Measurements from ENCODE around the gene ITGB3BP. TPM values are rescaled to one million over a fixed set of nuclear protein-coding genes. Genes with fewer than 3 reads are reported as not detected.

Gene ITGB3BP
- total and polyA plus RNA-seq, 2 of the 8 experiments (the other 6 are each of a cell fraction or from before 2014, with no cell fraction given): 17.6 to 49.1 TPM

DNA sequence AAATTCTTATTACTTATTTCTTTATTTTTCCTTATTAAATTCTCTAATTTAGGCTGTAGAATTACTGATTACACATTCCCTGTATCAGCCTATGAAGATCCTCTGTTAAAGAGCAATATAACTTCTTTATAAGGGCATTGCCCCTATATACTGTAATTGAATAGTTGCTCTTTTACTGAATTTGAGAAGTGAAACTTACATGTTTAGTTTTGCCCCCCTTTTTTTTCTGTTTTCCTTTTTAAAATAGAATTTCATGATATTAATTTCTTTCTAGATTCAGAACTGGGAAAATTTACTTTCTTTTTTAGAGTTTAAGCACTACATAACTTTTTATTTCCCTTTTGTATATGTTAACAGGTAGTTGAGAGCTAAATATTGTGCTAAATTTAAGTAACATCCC, 40.7 kb upstream of the ITGB3BP start:
- H3K36me3 ChIP-seq (ENCODE audit: control insufficient read depth in 2 of 4, insufficient read depth in 4 of 4, low read length in 3 of 4): no peaks in the 10 kb centered on the region; a peak in 1 of 8 replicates
- no peak overlapping the region for H3K18ac ChIP-seq (ENCODE audit: extremely low read depth, low read length)
- H3K79me2 ChIP-seq (ENCODE audit: control insufficient read depth in 1 of 2, insufficient read depth in 2 of 2, low read length in 2 of 2): no peaks in the 10 kb centered on the region
- H3K14ac ChIP-seq (ENCODE audit: insufficient read length): no peak overlapping the region
- no peak overlapping the region for H3K4ac ChIP-seq (replicated peaks; ENCODE audit: insufficient read length, low read depth, low read length)
- DNase-seq (ENCODE audit: low read depth in 1 of 2, low spot score in 2 of 2): no peak
- no peak for FAIRE-seq
- no peaks in the 10 kb centered on the region for H3K23me2 ChIP-seq (ENCODE audit: low read depth, low read length)
- no peaks in the 10 kb centered on the region for H3K27me3 ChIP-seq (replicated peaks in 1 of 4; ENCODE audit: control insufficient read depth in 3 of 4, extremely low read depth in 1 of 4, insufficient read depth in 3 of 4, low read length in 3 of 4)
- H2BK20ac ChIP-seq (ENCODE audit: low read length): no peak overlapping the region
- no peak overlapping the region for H3K23ac ChIP-seq (ENCODE audit: insufficient read length)
- ChIA-PET POLR2A (ENCODE audit: partially characterized antibody) (no interaction called here), CTCF (ENCODE audit: partially characterized antibody) (interaction anchor here (1.3 to 11.7 kb wide), 2 partner anchors 8 to 14 kb away, joined by 3 to 153 read pairs; no protein-coding TSS in a partner anchor)
- H2BK12ac ChIP-seq (ENCODE audit: low read depth, low read length): no peak overlapping the region
- H2AK5ac ChIP-seq (ENCODE audit: low read depth, low read length): no peak overlapping the region
- no peak overlapping the region for H2BK5ac ChIP-seq (ENCODE audit: low read depth, low read length)
- no peak overlapping the region for H3K27ac ChIP-seq (ENCODE audit: low read depth, low read length)
- no peak overlapping the region for H3K4me2 ChIP-seq (ENCODE audit: insufficient read depth in 1 of 2, low read depth in 2 of 2, low read length in 2 of 2)
- H3K9me3 ChIP-seq (ENCODE audit: insufficient read depth in 2 of 2, low read depth in 1 of 2, low read length in 1 of 2): peaks cover 0 to 3% of the 10 kb centered on the region in 2 experiments; a peak in 1 of 4 replicates
- H4K91ac ChIP-seq (replicated peaks; ENCODE audit: insufficient read length, low read length): no peak overlapping the region
- no peak overlapping the region for H2BK120ac ChIP-seq (replicated peaks; ENCODE audit: low read depth, low read length)
- no peak overlapping the region for H2BK15ac ChIP-seq (ENCODE audit: low read length)
- H3K4me1 ChIP-seq (replicated peaks in 1 of 4; ENCODE audit: control insufficient read depth in 3 of 4, insufficient read depth in 4 of 4, low read length in 3 of 4): no peaks in the 10 kb centered on the region
- no peaks in the 10 kb centered on the region for H4K20me1 ChIP-seq (replicated peaks in 1 of 2; ENCODE audit: control insufficient read depth in 1 of 2, insufficient read depth in 2 of 2, low read length in 2 of 2)
- no peak overlapping the region for H3K4me3 ChIP-seq (ENCODE audit: extremely low read depth in 1 of 4, insufficient read depth in 2 of 4, low read depth in 3 of 4, low read length in 4 of 4)
- H4K5ac ChIP-seq (ENCODE audit: insufficient read length, low read depth, low read length): no peak overlapping the region
- TF ChIP-seq, protein P1, sequence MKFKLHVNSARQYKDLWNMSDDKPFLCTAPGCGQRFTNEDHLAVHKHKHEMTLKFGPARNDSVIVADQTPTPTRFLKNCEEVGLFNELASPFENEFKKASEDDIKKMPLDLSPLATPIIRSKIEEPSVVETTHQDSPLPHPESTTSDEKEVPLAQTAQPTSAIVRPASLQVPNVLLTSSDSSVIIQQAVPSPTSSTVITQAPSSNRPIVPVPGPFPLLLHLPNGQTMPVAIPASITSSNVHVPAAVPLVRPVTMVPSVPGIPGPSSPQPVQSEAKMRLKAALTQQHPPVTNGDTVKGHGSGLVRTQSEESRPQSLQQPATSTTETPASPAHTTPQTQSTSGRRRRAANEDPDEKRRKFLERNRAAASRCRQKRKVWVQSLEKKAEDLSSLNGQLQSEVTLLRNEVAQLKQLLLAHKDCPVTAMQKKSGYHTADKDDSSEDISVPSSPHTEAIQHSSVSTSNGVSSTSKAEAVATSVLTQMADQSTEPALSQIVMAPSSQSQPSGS (IDR thresholded peaks at IDR 0.05; ENCODE audit: low read length): no peak
- TF ChIP-seq ZNF274 (IDR thresholded peaks at IDR 0.05; ENCODE audit: borderline replicate concordance, extremely low read depth, low read length) (no peak), NANOG (IDR thresholded peaks at IDR 0.05; ENCODE audit: insufficient read depth, low read depth, low read length, poor library complexity, severe bottlenecking) (no peak), SIN3A (conservative IDR thresholded peaks at IDR 0.05 in 1 of 2, IDR thresholded peaks at IDR 0.05 in 1 of 2; ENCODE audit: low read depth in 1 of 2, low read length in 2 of 2) (no peak), SIRT6 (IDR thresholded peaks at IDR 0.05; ENCODE audit: low read length) (no peak), JUN (IDR thresholded peaks at IDR 0.05; ENCODE audit: low read depth, low read length) (no peak), CBX5 (IDR thresholded peaks at IDR 0.05; ENCODE audit: low read depth, low read length) (no peak), EGR1 (IDR thresholded peaks at IDR 0.05; ENCODE audit: borderline replicate concordance, low read depth, low read length) (no peak)
- no peak overlapping the region for H2AFZ ChIP-seq (ENCODE audit: low read length)
- no peak overlapping the region for H4K8ac ChIP-seq (ENCODE audit: extremely low read depth, insufficient read depth, low read length)
- no peak overlapping the region for H3K9ac ChIP-seq (replicated peaks in 1 of 4; ENCODE audit: extremely low read depth in 1 of 4, low read depth in 3 of 4, low read length in 3 of 4)
- no peaks in the 10 kb centered on the region for H3K79me1 ChIP-seq (ENCODE audit: low read depth, low read length)
- no peak overlapping the region for H3K56ac ChIP-seq (replicated peaks; ENCODE audit: insufficient read length, low read depth, low read length)

Measured in H1 (cell line).